ENCODE measurements around the gene DLGAP1. TPM values are rescaled to one million over a fixed set of nuclear protein-coding genes. Genes with fewer than 3 reads are reported as not detected.

DLGAP1 gene
- total and polyA plus RNA-seq, 2 of the 4 experiments (the other 2 are of a cell fraction) = under 0.01 to 0.09 TPM

DNA sequence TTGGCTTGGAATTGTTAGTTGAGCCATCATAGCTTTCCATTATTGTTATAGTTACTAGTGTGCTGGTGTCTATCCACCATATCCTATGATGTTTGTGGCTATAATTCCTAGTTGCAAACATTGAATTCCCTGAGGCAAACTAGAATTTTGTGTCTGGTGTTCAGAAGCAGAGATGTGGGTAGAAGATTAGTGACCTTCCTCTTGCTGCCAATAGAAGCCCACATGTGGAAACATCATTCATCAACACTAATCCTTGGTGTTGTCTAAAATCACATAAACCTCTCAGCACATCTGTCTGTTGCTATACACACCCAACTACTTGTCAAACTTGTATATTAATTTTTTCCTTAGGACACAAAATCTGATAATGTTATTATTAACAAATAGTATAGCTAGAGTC, 631.0 kb downstream of the DLGAP1 start:
- no TSS peak for BruUV-seq (replicated peaks)
- DNase-seq (no peak), ATAC-seq (ENCODE audit: low read depth) (no peak)
- Histone ChIP-seq H3K79me1 (ENCODE audit: low read depth in 1 of 2, low read length in 2 of 2) (no peaks in the 10 kb centered on the region), H3K14ac (replicated peaks; ENCODE audit: low read depth, low read length) (no peak overlapping the region), H2BK15ac (ENCODE audit: low read depth, low read length) (no peak overlapping the region), H3K9me1 (ENCODE audit: insufficient read depth, low read length) (no peaks in the 10 kb centered on the region), H2AFZ (replicated peaks; ENCODE audit: low read length, poor library complexity) (no peak overlapping the region), H2AK9ac (replicated peaks; ENCODE audit: low read depth, low read length, poor library complexity) (no peak overlapping the region), H4K91ac (ENCODE audit: insufficient read depth, low read depth, low read length) (no peak overlapping the region), H3K4me2 (ENCODE audit: low read depth, low read length) (no peak overlapping the region), H3K56ac (ENCODE audit: extremely low read depth, insufficient read depth, low read length) (no peak overlapping the region), H3K9me3 (ENCODE audit: control insufficient read depth, insufficient read depth, low read length) (no peaks in the 10 kb centered on the region), H3K4me3 (ENCODE audit: insufficient read depth, low read depth, low read length) (no peak overlapping the region), H3K9ac (ENCODE audit: low read depth, low read length) (no peak overlapping the region), H3K27me3 (ENCODE audit: control insufficient read depth, insufficient read depth, low read length) (no peaks in the 10 kb centered on the region; the same call in 1 of the 2 replicates), H4K5ac (ENCODE audit: low read depth, low read length) (no peak overlapping the region), H3K23ac (ENCODE audit: low read depth, low read length) (no peak overlapping the region), H2AK5ac (ENCODE audit: low read depth, low read length) (no peak overlapping the region), H2BK20ac (ENCODE audit: low read depth, low read length) (no peak overlapping the region), H3K36me3 (ENCODE audit: control insufficient read depth, insufficient read depth, low read length) (no peaks in the 10 kb centered on the region), H3K4me1 (ENCODE audit: control insufficient read depth, insufficient read depth, low read length) (peaks cover 3% of the 10 kb centered on the region; the same call in 1 of the 2 replicates), H4K8ac (ENCODE audit: low read depth in 2 of 2, low read length in 2 of 2) (no peak overlapping the region), H3K18ac (ENCODE audit: low read depth, low read length) (no peak overlapping the region), H2BK120ac (ENCODE audit: low read depth, low read length) (no peak overlapping the region), H2BK5ac (ENCODE audit: low read depth, low read length, poor library complexity, severe bottlenecking) (no peak overlapping the region), H3K27ac (ENCODE audit: insufficient read depth, low read length) (no peak overlapping the region), H4K20me1 (ENCODE audit: insufficient read depth, low read length) (no peaks in the 10 kb centered on the region), H3K4ac (ENCODE audit: low read depth, low read length) (no peak overlapping the region)
- dilution Hi-C loops (cut with HindIII; ENCODE audit: low sequenced_read_pairs, unreplicated experiment) (no loop called here), intact Hi-C loops (cut with micrococcal nuclease) (no loop called here), in situ Hi-C loops (cut with MboI; ENCODE audit: low sequenced_read_pairs) (no loop called here)
- POLR2A ChIA-PET (ENCODE audit: unreplicated experiment) = no interaction called here
- no peak for TF ChIP-seq MXI1 (IDR thresholded peaks at IDR 0.05; ENCODE audit: borderline replicate concordance, low read depth, low read length)
- TF ChIP-seq, protein P1, sequence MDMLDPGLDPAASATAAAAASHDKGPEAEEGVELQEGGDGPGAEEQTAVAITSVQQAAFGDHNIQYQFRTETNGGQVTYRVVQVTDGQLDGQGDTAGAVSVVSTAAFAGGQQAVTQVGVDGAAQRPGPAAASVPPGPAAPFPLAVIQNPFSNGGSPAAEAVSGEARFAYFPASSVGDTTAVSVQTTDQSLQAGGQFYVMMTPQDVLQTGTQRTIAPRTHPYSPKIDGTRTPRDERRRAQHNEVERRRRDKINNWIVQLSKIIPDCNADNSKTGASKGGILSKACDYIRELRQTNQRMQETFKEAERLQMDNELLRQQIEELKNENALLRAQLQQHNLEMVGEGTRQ (IDR thresholded peaks at IDR 0.05; ENCODE audit: low read depth, low read length) = no peak
- TF ChIP-seq, protein P2, sequence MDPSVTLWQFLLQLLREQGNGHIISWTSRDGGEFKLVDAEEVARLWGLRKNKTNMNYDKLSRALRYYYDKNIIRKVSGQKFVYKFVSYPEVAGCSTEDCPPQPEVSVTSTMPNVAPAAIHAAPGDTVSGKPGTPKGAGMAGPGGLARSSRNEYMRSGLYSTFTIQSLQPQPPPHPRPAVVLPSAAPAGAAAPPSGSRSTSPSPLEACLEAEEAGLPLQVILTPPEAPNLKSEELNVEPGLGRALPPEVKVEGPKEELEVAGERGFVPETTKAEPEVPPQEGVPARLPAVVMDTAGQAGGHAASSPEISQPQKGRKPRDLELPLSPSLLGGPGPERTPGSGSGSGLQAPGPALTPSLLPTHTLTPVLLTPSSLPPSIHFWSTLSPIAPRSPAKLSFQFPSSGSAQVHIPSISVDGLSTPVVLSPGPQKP (IDR thresholded peaks at IDR 0.05; ENCODE audit: borderline replicate concordance, low read depth, low read length) = no peak
- CTCF ChIA-PET = no interaction called here
